ENCODE results near the gene CDYL.

CDYL gene

DNA sequence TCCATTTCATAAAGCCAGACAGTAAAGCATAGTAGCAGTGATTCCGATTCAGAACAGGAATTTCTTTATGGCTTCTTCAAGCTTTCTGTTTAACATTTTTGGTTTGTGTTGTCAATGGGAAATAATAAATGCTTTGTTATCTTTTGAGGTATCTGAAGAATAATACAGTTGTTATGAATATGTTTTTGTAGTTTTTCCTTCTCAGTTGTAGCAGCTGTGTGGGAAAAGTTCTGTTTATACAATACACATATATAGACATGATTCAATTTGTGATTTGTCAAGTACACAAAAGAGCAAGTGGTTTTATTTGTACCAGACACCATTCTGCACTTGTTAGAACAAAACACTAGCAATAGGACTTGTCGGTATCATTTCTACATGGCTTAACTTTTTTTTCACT, 96.6 kb downstream of the CDYL start:
- no peaks in the 10 kb centered on the region for H3K27me3 ChIP-seq (ENCODE audit: low read length)
- peaks cover 84% of the 10 kb centered on the region for H3K79me2 ChIP-seq (ENCODE audit: insufficient read depth, low read length)
- no peaks in the 10 kb centered on the region for H3K9me3 ChIP-seq (ENCODE audit: insufficient read depth, low read length)
- H4K20me1 ChIP-seq (ENCODE audit: low read depth, low read length) = peaks cover 84% of the 10 kb centered on the region
- no peaks in the 10 kb centered on the region for H3K36me3 ChIP-seq (ENCODE audit: low read length)
- H3K4me3 ChIP-seq (ENCODE audit: insufficient read depth, low read length, poor library complexity, severe bottlenecking) = no peak overlapping the region
- no peaks in the 10 kb centered on the region for H3F3A ChIP-seq (ENCODE audit: insufficient read depth)
- no peak overlapping the region for H3K9ac ChIP-seq (ENCODE audit: low read length)
- TF ChIP-seq, protein P1, sequence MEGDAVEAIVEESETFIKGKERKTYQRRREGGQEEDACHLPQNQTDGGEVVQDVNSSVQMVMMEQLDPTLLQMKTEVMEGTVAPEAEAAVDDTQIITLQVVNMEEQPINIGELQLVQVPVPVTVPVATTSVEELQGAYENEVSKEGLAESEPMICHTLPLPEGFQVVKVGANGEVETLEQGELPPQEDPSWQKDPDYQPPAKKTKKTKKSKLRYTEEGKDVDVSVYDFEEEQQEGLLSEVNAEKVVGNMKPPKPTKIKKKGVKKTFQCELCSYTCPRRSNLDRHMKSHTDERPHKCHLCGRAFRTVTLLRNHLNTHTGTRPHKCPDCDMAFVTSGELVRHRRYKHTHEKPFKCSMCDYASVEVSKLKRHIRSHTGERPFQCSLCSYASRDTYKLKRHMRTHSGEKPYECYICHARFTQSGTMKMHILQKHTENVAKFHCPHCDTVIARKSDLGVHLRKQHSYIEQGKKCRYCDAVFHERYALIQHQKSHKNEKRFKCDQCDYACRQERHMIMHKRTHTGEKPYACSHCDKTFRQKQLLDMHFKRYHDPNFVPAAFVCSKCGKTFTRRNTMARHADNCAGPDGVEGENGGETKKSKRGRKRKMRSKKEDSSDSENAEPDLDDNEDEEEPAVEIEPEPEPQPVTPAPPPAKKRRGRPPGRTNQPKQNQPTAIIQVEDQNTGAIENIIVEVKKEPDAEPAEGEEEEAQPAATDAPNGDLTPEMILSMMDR (IDR thresholded peaks at IDR 0.05; ENCODE audit: insufficient read depth, low read length, poor library complexity, severe bottlenecking) = no peak
- no peak for TF ChIP-seq EZH2phosphoT487 (conservative IDR thresholded peaks at IDR 0.05; ENCODE audit: low read length)
- no peaks in the 10 kb centered on the region for H3K9me2 ChIP-seq (replicated peaks; ENCODE audit: insufficient read depth, low read length)
- no peak overlapping the region for H2AFZ ChIP-seq (ENCODE audit: low read depth, low read length, severe bottlenecking)
- no peak overlapping the region for H3K4me2 ChIP-seq (ENCODE audit: low read depth, low read length, poor library complexity, severe bottlenecking)
- no peak overlapping the region for H3K27ac ChIP-seq (ENCODE audit: low read depth, low read length)

DNA sequence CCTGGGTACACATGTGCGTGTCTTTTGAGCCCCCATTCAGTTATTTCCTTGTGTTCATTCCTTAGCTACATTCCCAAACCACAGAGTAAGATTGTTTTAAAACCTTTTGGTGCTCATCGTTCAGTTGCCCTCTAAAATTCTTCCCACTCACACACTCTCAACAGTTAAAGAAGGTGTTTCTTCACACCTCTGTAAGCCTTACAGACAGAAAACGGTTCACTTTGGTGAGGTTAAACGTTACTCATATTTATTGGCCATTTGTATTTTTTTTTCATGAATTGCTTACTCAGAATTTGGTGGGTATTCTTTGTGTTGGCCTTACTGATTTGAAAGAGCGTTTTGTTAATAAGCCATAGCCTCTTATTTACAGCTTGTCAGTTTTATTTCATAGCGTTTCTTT, 97.7 kb downstream of the CDYL start:
- no peak overlapping the region for H3K27ac ChIP-seq (ENCODE audit: low read depth, low read length)
- H3K9ac ChIP-seq (ENCODE audit: low read length) = no peak overlapping the region
- H3K9me3 ChIP-seq (ENCODE audit: insufficient read depth, low read length) = no peaks in the 10 kb centered on the region
- H3K36me3 ChIP-seq (ENCODE audit: low read length) = no peaks in the 10 kb centered on the region
- H3F3A ChIP-seq (ENCODE audit: insufficient read depth) = no peaks in the 10 kb centered on the region
- peaks cover 86% of the 10 kb centered on the region for H4K20me1 ChIP-seq (ENCODE audit: low read depth, low read length)
- no peaks in the 10 kb centered on the region for H3K27me3 ChIP-seq (ENCODE audit: low read length)
- no peak overlapping the region for H2AFZ ChIP-seq (ENCODE audit: low read depth, low read length, severe bottlenecking)
- H3K4me2 ChIP-seq (ENCODE audit: low read depth, low read length, poor library complexity, severe bottlenecking) = no peak overlapping the region
- no peak overlapping the region for H3K4me3 ChIP-seq (ENCODE audit: insufficient read depth, low read length, poor library complexity, severe bottlenecking)
- TF ChIP-seq, protein P1 (IDR thresholded peaks at IDR 0.05; ENCODE audit: insufficient read depth, low read length, poor library complexity, severe bottlenecking) = no peak
- no peak for TF ChIP-seq EZH2phosphoT487 (conservative IDR thresholded peaks at IDR 0.05; ENCODE audit: low read length)
- H3K79me2 ChIP-seq (ENCODE audit: insufficient read depth, low read length) = peaks cover 82% of the 10 kb centered on the region
- no peaks in the 10 kb centered on the region for H3K9me2 ChIP-seq (replicated peaks; ENCODE audit: insufficient read depth, low read length)

DNA sequence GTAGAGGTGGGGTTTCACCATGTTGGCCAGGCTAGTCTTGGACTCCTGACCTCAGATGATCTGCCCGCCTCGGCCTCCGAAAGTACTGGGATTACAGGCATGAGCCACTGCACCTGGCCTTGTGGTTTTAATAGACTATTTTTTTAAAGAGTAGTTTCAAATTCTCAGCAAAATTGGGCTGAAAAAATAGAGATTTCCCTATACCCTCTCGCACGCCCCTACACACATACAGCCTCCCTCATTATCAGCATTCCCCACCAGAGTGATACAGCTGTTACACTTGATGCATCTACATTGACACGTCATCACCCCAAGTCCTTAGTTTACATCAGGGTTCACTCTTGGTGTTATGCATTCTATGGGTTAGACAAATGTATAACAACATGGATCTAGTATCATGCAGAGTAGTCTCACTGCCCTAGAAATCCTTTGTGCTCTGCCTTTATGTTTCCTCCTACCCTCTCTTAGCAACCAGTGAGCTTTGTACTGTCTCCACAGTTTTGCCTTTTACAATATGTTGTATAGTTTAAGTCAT, 103.6 kb downstream of the CDYL start:
- TF ChIP-seq, protein P1 (IDR thresholded peaks at IDR 0.05; ENCODE audit: insufficient read depth, low read length, poor library complexity, severe bottlenecking) = no peak
- TF ChIP-seq EZH2phosphoT487 (conservative IDR thresholded peaks at IDR 0.05; ENCODE audit: low read length) = no peak
- Histone ChIP-seq H3K9me3 (ENCODE audit: insufficient read depth, low read length) (no peaks in the 10 kb centered on the region), H3K36me3 (ENCODE audit: low read length) (no peaks in the 10 kb centered on the region), H3K4me3 (ENCODE audit: insufficient read depth, low read length, poor library complexity, severe bottlenecking) (no peak overlapping the region), H3K4me2 (ENCODE audit: low read depth, low read length, poor library complexity, severe bottlenecking) (no peak overlapping the region), H2AFZ (ENCODE audit: low read depth, low read length, severe bottlenecking) (no peak overlapping the region), H3K27ac (ENCODE audit: low read depth, low read length) (no peak overlapping the region), H3K9ac (ENCODE audit: low read length) (no peak overlapping the region), H3F3A (ENCODE audit: insufficient read depth) (no peaks in the 10 kb centered on the region), H3K79me2 (ENCODE audit: insufficient read depth, low read length) (peaks cover 52% of the 10 kb centered on the region), H4K20me1 (ENCODE audit: low read depth, low read length) (peaks cover 87% of the 10 kb centered on the region), H3K27me3 (ENCODE audit: low read length) (no peaks in the 10 kb centered on the region), H3K9me2 (replicated peaks; ENCODE audit: insufficient read depth, low read length) (no peaks in the 10 kb centered on the region)

Data from SU-DHL-6 (cell line).